Measurements from ENCODE around the gene FAM229B.

The FAM229B gene, protein sequence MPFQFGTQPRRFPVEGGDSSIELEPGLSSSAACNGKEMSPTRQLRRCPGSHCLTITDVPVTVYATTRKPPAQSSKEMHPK

DNA sequence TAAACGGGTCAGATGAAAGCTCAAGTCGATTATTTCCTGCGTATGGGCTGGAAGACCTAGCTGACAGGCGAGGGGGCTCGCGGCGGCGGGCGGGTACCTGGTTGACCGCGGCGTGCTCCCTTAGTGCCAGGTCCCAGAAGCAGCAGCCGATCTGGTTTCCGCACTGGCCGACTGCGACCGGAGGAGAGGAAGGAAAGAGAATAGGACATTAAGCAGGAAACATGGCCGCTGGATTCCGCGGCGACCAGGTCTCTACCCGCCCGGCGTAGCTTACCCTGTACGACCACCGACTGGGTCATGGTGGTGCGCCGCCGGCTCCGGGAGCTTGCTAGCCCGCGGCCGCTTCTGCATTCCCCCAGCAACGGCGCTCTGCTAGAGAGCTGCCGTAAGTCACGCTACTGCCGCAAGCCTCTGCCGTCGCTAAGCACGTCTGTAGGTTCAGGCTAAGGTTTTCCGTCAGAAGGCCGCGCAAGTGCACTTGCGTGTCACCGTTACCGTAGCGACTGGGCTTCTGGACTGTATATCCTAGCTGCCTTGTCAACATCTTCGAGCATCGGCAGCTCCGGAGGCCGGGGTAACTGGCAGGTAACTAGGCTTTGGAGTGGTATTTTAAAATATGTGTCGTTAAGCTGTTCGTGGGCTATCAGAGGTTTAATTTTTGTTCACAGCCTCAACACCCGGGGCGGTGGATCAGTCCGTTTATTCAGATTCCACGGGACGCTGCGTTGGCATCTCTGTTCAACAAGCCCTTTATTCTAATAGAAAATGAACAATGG is at the start of gene FAM229B, which contains the start of gene TUBE1:
Gene FAM229B, plus strand, starts transcription at position 456 of the 776 bp plus-strand sequence. CDS start 11,693 bp downstream, outside the sequence.
Gene TUBE1, minus strand, starts transcription at position 347 of the 776 bp plus-strand sequence. Its CDS starts 48 bp downstream, at position 299.
- H3K4me3 ChIP-seq (ENCODE audit: low read depth, low read length), result peak within 1 kb of the TSS; percentile 82
- peak; percentile 89 for DNase-seq (ENCODE audit: low read depth)
- TF ChIP-seq, protein P1, sequence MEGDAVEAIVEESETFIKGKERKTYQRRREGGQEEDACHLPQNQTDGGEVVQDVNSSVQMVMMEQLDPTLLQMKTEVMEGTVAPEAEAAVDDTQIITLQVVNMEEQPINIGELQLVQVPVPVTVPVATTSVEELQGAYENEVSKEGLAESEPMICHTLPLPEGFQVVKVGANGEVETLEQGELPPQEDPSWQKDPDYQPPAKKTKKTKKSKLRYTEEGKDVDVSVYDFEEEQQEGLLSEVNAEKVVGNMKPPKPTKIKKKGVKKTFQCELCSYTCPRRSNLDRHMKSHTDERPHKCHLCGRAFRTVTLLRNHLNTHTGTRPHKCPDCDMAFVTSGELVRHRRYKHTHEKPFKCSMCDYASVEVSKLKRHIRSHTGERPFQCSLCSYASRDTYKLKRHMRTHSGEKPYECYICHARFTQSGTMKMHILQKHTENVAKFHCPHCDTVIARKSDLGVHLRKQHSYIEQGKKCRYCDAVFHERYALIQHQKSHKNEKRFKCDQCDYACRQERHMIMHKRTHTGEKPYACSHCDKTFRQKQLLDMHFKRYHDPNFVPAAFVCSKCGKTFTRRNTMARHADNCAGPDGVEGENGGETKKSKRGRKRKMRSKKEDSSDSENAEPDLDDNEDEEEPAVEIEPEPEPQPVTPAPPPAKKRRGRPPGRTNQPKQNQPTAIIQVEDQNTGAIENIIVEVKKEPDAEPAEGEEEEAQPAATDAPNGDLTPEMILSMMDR (IDR thresholded peaks at IDR 0.05; ENCODE audit: low read depth, low read length, missing control alignments), result no peak
- in situ Hi-C loops (cut with HindIII; ENCODE audit: low sequenced_read_pairs), result no loop called here

DNA sequence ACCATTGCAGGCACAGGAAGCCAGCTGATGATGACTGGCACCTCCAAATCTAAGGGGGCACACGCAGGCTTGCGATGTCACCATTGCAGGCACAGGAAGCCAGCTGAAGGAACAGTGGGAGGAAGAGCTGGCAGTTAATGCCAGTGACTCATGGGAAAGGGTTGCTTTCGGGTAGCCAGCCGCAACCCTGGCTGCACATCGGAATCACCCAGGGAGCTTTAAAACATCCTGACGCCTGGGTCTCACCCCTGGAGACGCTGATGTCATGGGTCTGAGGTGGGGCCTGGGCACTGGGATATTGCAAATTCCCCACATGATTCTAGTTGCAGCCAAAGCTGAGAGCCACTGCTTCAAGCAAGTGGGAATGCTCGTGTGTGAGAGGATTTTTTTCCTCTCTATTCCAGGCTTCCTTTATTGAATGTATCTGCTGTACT is 49.6 kb upstream of the FAM229B start:
- TF ChIP-seq, protein P1 (IDR thresholded peaks at IDR 0.05; ENCODE audit: low read depth, low read length, missing control alignments), result no peak
- DNase-seq (ENCODE audit: low read depth), result peak; percentile 88
- no peak overlapping the region for H3K4me3 ChIP-seq (ENCODE audit: low read depth, low read length)
- in situ Hi-C loops (cut with HindIII; ENCODE audit: low sequenced_read_pairs), result loop anchor here (5.0 kb wide), 1 partner anchor 45 kb away; no protein-coding TSS in a partner anchor

DNA sequence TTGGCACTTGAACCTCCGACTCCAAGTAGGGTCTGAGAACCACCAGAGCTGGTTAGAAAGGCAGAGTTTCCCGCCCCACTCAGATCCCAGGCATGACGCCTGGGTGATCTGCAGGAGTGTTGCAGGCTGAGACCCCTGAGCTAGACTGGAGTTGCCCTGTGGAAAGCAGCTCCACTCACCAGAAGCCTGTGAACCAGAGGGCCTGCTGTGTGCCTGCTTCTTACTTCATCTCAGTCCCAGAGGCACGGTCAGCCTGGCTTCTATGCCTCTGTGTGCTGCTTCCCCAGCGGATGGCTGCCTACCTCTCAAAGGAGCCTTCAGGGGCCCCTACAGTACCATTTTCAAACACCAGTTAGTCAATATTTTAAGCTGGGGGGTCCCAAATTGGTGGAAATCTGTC is 49.1 kb upstream of the FAM229B start:
- no peak overlapping the region for H3K4me3 ChIP-seq (ENCODE audit: low read depth, low read length)
- in situ Hi-C loops (cut with HindIII; ENCODE audit: low sequenced_read_pairs), result loop anchor here (5.0 kb wide), 1 partner anchor 46 kb away; no protein-coding TSS in a partner anchor
- TF ChIP-seq, protein P1 (IDR thresholded peaks at IDR 0.05; ENCODE audit: low read depth, low read length, missing control alignments), result no peak
- DNase-seq (ENCODE audit: low read depth), result no peak

DNA sequence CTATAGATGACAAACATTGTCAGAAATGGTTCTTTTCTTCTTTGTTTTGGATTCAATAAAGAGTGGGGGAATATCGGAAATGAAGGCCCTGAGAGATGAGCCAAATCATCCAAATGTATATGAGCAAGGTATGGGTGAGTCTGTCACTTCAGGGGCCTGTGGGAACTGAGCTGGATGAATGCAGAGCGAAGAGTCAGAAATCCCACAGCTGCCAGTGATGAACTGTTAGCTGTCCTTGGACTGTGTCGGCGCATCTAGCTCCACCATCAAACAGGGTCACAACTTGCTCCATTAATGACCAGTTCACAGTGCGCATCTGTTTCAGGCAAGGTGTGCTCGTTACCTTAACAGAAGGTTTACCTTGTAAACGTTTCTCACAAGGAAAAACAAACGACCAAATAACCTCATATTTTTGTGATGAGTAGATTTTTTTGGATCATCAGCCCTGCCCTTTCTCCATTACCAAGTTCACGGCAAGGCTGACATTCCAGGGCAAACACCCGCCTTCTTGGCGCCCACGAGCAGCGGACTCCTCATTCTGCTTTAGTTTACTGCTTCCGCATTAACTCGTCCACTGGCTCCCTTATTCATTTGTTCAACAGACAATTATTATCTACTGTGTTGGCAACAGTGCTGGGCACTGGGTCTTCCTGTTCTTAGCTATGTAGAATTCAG is 48.5 kb upstream of the FAM229B start:
- TF ChIP-seq, protein P1 (IDR thresholded peaks at IDR 0.05; ENCODE audit: low read depth, low read length, missing control alignments), result no peak
- DNase-seq (ENCODE audit: low read depth), result no peak
- H3K4me3 ChIP-seq (ENCODE audit: low read depth, low read length), result no peak overlapping the region
- in situ Hi-C loops (cut with HindIII; ENCODE audit: low sequenced_read_pairs), result loop anchor here (5.0 kb wide), 1 partner anchor 47 kb away; no protein-coding TSS in a partner anchor

DNA sequence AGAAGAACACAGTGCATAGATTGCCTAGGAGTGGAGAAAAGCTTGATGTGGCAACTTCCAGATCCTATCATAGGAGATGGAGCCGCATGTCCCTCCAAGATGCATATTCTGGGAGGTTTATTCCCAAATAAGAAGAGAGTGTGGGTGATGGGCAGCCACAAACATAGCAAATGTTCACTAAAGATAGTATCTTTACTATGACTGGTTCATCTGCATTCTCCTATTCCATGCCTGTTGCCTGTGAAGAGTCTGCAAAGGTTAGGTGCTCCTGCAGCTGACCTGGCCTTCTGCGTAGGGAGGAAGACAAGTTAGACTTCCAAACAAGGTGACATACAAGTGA is 48.0 kb upstream of the FAM229B start:
- DNase-seq (ENCODE audit: low read depth), result no peak
- TF ChIP-seq, protein P1 (IDR thresholded peaks at IDR 0.05; ENCODE audit: low read depth, low read length, missing control alignments), result no peak
- in situ Hi-C loops (cut with HindIII; ENCODE audit: low sequenced_read_pairs), result loop anchor here (5.0 kb wide), 1 partner anchor 47 kb away; no protein-coding TSS in a partner anchor
- H3K4me3 ChIP-seq (ENCODE audit: low read depth, low read length), result no peak overlapping the region

DNA sequence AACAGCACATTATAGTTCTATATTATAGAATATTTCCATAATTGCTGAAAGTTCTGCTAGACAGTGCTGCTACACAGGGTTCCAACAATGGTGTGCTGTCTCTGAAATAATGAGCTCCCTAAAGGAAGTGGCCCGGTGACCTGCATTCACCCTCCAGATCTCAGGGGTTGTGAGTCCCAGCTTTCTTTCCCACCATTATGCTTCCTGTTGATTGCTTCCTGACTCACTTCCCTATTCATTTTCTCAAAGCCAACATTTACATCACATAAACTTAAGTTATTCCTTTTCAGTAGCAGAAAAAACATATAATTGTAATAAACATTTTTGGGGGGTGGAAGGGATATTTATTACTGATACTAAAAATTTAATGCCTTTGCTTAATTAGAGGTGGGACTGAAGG is 46.4 kb upstream of the FAM229B start:
- in situ Hi-C loops (cut with HindIII; ENCODE audit: low sequenced_read_pairs), result no loop called here
- no peak overlapping the region for H3K4me3 ChIP-seq (ENCODE audit: low read depth, low read length)
- TF ChIP-seq, protein P1 (IDR thresholded peaks at IDR 0.05; ENCODE audit: low read depth, low read length, missing control alignments), result no peak
- DNase-seq (ENCODE audit: low read depth), result no peak
